ENCODE results near the gene PAK4. TPM values are rescaled to one million over a fixed set of nuclear protein-coding genes. Genes with fewer than 3 reads are reported as not detected.
"Not testable (repeated sequence)": the region's sequence is repeated elsewhere in the genome, so short reads cannot be mapped to it uniquely, and the experiment has no call there.

Gene PAK4
- total RNA-seq (2014; rRNA removed; shearing (Covaris generic); ENCODE audit: low replicate concordance), result 23.1 and 28.0 TPM in 2 replicates

DNA sequence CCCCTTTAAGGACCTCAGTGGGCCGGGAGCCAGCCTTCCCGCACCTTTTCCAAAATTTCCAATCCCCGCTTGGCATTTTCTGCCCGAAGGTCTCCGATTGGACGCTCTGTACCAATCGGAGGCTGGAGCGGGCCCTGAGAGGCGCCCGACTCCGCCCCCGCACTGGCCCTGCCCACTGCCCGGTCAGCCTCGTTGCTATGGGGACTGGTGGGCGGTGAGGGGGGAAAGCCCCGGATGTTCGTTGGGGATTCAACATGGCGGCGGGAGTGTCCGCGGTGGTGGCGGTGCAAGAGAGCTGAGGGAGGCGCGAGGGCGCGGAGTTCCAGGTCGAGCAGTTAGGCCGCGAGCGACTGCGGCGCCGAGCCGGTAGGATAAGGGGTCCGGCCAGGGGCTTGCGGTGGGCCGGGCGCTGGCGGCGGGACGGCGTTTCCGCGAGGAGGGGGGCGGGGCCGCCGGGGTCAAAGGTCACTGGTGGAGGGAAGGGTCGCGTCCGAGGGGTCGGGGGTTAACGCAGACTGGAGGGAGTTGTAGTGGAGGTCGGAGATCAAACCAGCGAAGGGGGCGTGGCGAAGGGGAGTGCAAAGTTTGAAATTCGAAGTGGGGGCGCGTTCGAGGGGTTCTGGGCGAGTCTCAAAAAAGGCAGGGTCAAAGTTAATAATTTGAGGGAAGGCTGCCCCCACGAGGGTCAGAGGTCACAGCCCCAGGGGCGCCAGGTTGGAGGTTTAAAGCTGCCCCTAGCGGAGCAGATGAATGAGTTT lies at the start of gene PAK4:
Gene PAK4, plus strand, starts transcription at position 233 of the 758 bp plus-strand sequence. CDS start 43,768 bp downstream, outside the sequence.
- in situ Hi-C loops (cut with HindIII; ENCODE audit: low pct_unique_long_range_greater_than_20kb, low sequenced_read_pairs), result no loop called here
- peak; percentile 99 for DNase-seq (ENCODE audit: low read depth)

DNA sequence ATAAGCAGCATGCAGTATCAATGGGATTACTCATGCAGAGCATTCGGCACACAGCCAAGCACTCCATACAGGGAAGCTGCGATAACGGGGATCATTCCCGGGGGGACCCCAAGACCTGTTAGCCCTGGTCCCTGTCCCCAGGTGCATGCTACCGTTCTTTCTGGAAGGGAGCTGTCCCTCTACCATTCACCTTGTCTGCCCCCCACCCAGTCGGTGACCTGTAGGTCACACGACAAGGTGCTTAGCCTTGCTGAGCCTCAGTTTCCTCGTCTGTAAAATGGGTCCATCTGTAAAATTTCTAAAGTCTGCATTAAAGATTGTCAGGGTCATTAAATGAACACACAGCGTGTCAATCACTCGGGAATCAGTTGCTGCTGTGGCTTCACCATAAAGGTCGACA lies 48.3 kb upstream of the PAK4 start:
- in situ Hi-C loops (cut with HindIII; ENCODE audit: low pct_unique_long_range_greater_than_20kb, low sequenced_read_pairs), result no loop called here
- DNase-seq (ENCODE audit: low read depth), result no peak

DNA sequence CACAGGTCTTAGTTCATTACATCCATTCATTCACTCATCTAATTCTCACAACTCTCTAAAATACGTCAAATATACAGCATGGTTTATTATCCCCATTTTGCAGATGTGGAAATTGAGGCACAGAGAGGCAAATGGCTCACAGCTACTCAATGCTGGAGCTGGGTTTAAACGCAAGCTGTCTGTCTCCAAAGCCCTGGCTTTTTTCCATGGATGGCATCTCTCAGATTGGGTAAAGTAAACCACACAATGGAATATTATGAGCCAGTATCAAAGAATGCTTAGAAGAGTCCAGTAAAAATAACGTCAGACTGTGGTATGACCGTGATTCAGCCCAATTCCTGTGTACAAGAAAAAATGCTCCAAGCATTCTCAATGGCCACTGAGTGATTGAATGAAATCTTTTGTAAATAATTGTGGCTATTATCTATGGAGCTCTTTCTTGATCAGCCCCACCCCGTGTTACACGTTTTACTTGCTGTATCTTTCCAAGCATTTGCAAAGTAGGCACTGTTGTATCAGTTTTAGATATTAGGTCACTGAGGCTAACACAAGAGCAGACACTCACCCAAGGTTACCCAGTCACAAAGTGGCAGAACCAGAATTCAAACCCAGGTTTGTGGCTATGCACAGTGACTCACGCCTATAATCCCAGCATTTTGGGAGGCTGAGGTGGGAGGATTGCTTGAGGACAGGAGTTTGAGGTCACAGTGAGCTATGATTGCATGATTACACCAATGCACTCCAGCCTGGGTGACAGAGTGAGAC lies 47.0 kb upstream of the PAK4 start:
- peak; percentile 95 for DNase-seq (ENCODE audit: low read depth)
- in situ Hi-C loops (cut with HindIII; ENCODE audit: low pct_unique_long_range_greater_than_20kb, low sequenced_read_pairs), result no loop called here

DNA sequence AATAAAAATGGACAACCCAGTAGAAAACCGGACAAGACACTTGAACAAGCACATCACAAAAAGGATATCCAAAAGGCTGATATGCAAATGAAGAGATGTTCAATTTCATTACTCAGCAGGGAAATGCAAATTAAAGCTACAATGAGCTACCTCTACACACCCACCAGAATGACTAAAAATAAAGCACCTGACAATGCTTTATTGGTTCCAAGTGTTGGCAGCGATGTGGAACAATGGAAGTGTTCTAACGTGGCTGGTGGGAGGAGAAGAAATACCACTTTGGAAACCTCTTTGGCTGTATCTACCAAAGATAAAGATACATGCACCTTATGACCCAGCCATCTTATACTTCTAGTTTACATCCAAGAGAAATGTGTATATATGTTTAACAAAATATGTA lies 45.2 kb upstream of the PAK4 start:
- in situ Hi-C loops (cut with HindIII; ENCODE audit: low pct_unique_long_range_greater_than_20kb, low sequenced_read_pairs), result no loop called here
- peak; percentile 46 for DNase-seq (ENCODE audit: low read depth)

DNA sequence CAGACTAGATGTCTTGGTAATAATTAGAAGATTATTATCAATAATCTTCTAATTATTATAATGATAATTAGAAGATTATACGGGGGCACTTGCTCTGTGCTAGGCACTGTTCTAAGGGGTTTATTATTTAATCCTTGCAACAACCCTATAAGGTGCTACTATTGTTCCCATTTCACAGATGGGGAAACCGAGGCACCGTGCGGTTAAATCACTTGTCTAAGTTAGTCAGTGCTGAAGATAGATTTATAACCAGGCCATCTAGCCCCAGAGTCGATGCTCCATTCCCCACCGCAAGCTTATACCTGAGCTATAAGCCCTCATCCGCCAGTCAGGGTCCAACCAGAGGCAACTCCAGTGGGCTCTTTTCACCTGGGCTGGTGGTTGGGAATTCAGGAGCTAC lies 43.4 kb upstream of the PAK4 start:
- in situ Hi-C loops (cut with HindIII; ENCODE audit: low pct_unique_long_range_greater_than_20kb, low sequenced_read_pairs), result no loop called here
- no peak for DNase-seq (ENCODE audit: low read depth)

DNA sequence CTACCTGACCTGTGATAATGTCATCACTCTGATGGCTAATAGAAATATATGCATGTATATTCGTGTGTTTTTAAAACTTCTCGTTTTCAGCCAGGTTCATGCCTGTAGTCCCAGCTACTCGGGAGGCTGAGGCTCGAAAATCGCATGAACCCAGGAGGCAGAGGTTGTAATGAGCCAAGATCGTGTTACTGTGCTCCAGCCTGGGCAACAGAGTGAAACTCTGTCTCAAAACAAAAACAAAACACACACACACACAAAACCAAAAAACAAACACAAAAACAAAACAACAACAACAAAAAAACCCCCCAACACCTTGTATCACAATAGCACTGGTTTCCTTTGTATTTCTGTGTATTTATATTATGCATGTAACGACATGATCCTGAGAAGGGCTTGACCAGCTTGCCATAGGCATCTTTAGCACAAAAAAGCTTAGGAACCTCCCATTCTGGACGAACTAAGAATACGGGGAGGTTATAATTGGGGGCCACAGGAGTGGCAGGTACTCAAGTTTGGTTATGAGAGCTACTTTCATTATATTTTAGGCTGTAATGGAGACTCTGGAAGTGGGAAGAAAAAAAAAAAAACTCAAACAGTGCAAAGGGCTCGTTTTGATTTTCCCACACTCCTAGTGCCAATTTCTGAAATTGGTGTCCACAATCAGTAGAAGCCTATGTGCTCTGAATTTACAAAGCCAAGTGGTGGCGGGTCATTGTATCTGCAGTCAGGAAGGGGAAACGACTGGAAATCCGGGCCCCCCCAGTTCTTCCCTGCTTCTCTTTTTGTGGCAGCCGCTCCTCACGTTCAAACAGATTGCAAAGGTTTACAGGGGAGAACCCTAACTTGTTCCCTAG lies 42.6 kb upstream of the PAK4 start:
- DNase-seq (ENCODE audit: low read depth), result no peak
- in situ Hi-C loops (cut with HindIII; ENCODE audit: low pct_unique_long_range_greater_than_20kb, low sequenced_read_pairs), result no loop called here

DNA sequence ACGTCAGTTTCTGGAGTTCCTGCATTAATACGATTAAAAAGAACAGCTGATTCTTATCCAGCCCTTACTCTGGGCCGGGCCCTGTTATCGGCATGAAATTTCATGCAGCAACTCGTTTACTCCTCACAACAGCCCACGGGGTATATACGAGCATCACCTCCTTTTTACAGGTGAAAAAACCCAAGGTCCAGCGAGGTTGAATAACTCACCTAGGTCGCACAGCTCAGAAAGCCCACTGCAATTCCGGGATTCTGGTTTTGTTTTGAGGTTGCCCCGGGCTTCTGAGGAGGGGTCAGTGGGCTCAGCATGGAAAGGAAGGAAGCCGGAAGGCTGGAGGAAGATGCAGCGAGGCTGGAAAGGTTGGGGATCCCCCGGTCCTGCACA lies 42.0 kb upstream of the PAK4 start:
- no peak for DNase-seq (ENCODE audit: low read depth)
- in situ Hi-C loops (cut with HindIII; ENCODE audit: low pct_unique_long_range_greater_than_20kb, low sequenced_read_pairs), result no loop called here

DNA sequence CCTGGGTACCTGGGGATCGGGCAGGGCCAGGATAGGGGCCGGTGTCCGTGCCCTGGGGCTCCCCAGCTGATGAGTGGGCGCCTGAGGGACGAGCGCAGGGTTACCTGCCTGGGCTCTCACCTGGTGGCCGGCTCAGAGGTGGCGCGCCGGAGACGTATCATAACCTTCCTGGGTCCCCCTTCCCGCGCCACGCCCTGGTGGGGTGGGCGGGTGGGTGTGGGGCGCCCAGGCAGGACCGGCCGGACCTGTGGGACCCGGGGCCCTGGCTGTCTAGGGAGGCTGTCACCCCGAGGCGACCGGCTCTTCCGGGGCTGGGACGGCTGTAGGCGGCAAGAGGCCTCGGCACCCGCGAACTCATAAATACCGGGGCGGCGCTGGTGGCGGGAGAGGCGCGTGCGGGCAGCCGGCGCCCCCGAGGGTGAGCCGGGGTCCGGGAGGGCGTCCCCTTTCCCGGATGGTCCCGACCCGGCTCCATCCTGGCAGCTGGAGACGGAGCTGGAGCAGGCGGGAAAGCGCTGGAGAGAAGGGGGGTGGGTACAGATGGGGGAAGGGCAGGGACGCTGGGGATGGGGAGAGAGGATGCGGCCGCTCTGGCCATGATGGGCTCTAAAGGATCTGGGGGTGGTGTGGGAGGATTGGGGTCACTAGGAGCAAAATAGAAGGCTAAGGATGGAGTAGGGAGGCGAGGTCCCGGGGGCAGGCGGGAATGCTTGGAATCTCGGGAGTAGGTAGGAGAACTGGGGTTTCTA lies 41.4 kb upstream of the PAK4 start, which contains the start of gene ACP7:
Gene ACP7, plus strand, starts transcription at position 386 of the 749 bp plus-strand sequence. CDS start 902 bp downstream, outside the sequence.
- in situ Hi-C loops (cut with HindIII; ENCODE audit: low pct_unique_long_range_greater_than_20kb, low sequenced_read_pairs), result no loop called here
- no peak for DNase-seq (ENCODE audit: low read depth)

DNA sequence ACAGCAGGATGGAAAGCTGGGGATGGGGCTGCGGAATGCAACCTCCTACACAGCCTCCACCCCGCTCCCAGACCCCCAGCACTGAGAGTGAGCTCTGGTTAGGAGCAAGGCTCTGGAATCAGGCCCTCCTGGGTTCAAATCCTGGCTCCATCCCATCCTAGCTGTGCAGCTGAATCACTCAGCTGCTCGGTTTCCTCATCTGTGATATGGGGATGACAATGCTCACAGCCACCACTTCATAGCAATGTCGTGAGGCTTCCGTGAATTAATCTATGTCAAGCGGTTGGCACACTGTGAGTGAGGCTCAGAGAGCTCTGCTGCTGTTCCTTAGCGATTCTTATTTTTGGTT lies 40.9 kb upstream of the PAK4 start:
- DNase-seq (ENCODE audit: low read depth), result no peak
- in situ Hi-C loops (cut with HindIII; ENCODE audit: low pct_unique_long_range_greater_than_20kb, low sequenced_read_pairs), result no loop called here

DNA sequence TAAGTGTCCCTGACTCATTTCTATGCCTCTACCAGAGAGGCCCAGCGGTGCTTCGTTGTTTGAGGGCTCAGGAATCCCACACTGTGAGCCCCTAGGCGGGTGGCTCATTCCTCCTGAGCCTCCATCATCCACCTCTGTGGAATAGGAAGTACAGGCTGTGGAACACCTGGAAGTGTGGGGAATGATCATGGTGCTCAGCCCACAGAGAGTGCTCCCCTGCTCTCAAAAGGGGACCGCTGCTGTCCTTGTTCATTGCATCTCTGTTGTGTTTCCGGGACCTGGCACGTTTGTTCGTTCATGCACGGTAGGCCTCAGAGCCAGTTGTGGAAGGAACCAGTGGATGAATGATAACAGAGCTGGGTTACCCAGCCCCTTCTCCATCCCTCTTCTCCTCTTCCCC lies 40.2 kb upstream of the PAK4 start:
- DNase-seq (ENCODE audit: low read depth), result no peak
- in situ Hi-C loops (cut with HindIII; ENCODE audit: low pct_unique_long_range_greater_than_20kb, low sequenced_read_pairs), result no loop called here

DNA sequence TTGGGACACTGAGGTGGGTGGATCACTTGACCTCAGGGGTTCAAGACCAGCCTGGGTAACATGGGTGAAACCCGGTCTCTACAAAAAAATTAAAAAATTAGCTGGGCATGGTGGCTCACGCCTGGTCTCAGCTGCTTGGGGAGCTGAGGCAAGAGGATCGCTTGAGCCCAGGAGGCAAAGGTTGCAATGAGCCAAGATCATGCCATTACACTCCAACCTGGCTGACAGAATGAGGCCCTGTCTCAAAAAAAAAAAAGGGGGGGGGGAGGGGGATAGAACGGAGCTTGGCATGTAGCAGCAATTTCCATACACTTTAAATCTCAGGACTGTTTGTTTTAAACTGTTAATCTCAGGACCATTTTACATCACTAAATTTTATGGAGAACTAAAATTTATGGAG lies 39.2 kb upstream of the PAK4 start:
- no peak for DNase-seq (ENCODE audit: low read depth)
- in situ Hi-C loops (cut with HindIII; ENCODE audit: low pct_unique_long_range_greater_than_20kb, low sequenced_read_pairs), result no loop called here

DNA sequence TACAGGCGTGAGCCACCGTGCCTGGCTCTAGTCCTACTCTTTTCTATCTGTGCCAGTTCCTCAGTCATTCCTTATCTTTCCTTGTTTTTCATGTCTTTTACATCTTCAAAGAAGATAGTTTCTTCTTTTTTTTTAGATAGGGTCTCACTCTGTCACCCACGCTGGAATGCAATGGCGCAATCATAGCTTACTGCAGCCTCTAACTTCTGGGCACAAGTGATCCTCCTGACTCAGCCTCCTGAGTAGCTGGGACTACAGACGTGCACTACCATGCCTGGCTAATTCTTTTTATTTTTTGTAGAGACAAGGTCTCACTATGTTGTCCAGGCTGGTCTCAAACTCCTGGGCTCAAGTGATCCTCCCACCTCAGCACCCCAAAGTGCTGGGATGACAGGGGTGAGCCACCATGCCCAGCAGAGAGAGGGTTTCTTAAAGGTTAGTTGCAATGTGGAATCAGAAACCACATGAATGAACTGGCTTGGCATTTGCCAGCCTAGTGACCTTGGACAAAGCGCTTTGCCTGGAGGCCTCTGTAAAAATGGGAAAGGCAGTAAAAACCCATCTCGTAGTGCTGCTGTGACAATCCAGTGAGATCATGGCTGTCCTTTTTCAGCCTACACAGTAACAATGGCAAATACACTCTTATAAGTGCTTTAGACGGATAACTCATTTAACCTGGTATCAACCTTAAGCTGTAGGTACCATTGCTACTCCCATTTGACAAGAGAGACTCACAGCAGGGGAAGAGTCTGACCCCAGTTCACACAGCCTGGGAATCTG lies 37.5 kb upstream of the PAK4 start:
- no peak for DNase-seq (ENCODE audit: low read depth)
- in situ Hi-C loops (cut with HindIII; ENCODE audit: low pct_unique_long_range_greater_than_20kb, low sequenced_read_pairs), result no loop called here

DNA sequence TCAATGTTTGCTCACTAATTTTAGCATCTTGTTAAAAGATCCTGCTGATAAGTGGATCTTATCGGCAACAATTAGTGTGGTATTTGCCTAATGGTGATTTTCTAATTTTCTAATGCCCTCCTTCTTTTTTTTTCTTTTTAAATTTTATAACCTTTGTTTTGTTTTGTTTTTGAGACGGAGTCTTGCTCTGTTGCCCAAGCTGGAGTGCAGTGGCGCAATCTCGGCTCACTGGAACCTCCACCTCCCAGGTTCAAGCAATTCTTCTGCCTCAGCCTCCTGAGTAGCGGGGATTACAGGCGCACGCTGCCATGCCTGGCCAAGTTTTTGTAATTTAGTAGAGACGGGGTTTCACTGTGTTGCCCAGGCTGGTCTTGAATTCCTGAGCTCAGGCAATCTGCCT lies 35.6 kb upstream of the PAK4 start:
- in situ Hi-C loops (cut with HindIII; ENCODE audit: low pct_unique_long_range_greater_than_20kb, low sequenced_read_pairs); DNase-seq (ENCODE audit: low read depth): not testable (repeated sequence)

DNA sequence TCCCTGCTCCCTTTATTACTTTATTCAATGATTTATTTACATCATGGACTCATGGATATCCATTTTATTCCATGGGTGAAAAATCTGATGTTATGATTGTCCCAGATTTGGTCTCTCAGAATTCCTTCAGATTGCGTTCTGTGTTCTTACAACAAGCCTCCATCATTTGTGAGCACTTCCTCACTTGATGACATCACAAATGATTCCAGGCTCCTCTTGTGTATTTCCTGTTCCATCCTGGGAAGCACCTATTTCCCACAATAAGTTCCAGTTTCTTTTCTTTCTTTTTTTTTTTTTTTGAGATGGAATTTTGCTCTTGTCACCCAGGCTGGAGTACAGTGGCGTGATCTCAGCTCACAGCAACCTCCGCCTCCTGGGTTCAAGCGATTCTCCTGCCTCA lies 34.7 kb upstream of the PAK4 start:
- DNase-seq (ENCODE audit: low read depth), result no peak
- in situ Hi-C loops (cut with HindIII; ENCODE audit: low pct_unique_long_range_greater_than_20kb, low sequenced_read_pairs), result no loop called here

DNA sequence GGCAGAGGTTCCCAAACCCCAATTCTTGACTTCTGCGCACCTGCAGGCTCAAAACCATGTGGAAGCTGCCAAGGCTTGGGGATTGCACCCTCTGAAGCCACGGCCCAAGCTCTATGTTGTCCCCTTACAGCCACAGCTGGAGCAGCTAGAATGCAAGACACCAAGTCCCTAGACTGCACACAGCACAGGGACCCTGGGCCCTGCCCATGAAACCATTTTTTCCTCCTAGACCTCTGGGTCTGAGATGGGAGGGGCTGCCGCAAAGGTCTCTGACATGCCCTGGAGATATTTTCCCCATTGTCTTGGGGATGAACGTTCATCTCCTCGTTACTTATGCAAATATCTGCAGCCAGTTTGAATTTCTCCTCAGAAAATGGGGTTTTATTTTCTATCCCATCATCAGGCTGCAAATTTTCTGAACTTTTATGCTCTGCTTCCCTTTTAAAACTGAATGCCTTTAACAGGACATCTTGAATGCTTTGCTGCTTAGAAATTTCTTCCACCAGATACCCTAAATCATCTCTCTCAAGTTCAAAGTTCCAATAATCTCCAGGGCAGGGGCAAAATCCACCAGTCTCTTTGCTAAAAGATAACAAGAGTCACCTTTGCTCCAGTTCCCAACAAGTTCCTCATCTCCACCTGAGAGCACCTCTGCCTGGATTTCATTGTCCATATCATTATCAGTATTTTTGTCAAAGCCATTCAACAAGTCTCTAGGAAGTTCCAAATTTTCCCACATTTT lies 29.6 kb upstream of the PAK4 start:
- DNase-seq (ENCODE audit: low read depth); in situ Hi-C loops (cut with HindIII; ENCODE audit: low pct_unique_long_range_greater_than_20kb, low sequenced_read_pairs): not testable (repeated sequence)

DNA sequence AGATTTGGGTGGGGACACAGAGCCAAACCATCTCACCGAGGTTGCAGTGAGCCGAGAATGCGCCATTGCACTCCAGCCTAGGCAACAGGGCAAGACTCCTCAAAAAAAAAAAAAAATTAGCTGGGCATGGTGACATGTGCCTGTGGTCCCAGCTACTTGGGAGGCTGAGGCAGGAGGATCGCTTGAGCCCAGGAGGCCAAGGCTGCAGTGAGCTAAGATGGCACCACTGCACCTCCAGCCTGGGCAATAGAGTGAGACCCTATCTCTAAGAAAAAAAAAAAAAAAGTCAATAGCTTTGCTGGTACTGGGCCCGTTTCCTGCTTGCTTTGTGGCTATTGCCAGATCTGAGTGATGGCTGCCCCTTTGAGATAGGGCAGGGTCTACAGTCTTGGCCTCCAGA lies 28.3 kb upstream of the PAK4 start:
- no peak for DNase-seq (ENCODE audit: low read depth)
- in situ Hi-C loops (cut with HindIII; ENCODE audit: low pct_unique_long_range_greater_than_20kb, low sequenced_read_pairs), result no loop called here

DNA sequence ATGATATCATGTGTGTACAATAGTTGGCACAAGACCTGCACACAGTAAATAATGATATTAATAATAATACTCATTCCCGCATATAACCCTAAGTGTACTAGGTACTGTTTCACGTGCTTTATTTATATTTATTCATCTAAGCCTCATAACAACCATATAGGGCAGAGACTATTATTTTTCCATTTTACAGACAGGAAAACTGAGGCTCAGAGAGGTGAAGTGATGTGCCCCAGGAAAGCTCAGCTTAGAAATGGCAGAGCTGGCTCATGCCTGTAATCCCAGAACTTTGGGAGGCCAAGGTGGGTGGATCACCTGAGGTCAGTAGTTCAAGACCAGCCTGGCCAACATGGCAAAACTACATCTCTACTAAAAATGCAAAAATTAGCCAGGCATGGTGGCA lies 27.9 kb upstream of the PAK4 start:
- no peak for DNase-seq (ENCODE audit: low read depth)
- in situ Hi-C loops (cut with HindIII; ENCODE audit: low pct_unique_long_range_greater_than_20kb, low sequenced_read_pairs), result no loop called here
